ENCODE measurements around the gene FIBP. TPM values are rescaled to one million over a fixed set of nuclear protein-coding genes. Genes with fewer than 3 reads are reported as not detected.

Gene FIBP
- total RNA-seq, 1 donor = 144 TPM

GRCh38 chr11:65891219-65892136 is 3.2 kb upstream of the FIBP start:
- peak overlapping the region; percentile 63 for H3K4me3 ChIP-seq (ENCODE audit: low read depth, low read length)
- DNase-seq (ENCODE audit: low read depth) = no peak
- TF ChIP-seq CTCF (IDR thresholded peaks at IDR 0.05; ENCODE audit: insufficient read depth, low read depth, low read length) = peak; percentile 27

- H3K4me3 ChIP-seq (ENCODE audit: low read depth, low read length) = peak within 1 kb of the TSS; percentile 63
- peak; percentile 8 for TF ChIP-seq CTCF (IDR thresholded peaks at IDR 0.05; ENCODE audit: insufficient read depth, low read depth, low read length)
- peak; percentile 97 for DNase-seq (ENCODE audit: low read depth)
Observed at GRCh38 chr11:65890324-65891218, 2.3 kb upstream of the FIBP start, which contains the start of gene CCDC85B. TSS of gene CCDC85B (plus strand) at chr11:65890673. CDS start at chr11:65890784, 111 bp downstream.

- TF ChIP-seq CTCF (IDR thresholded peaks at IDR 0.05; ENCODE audit: insufficient read depth, low read depth, low read length) = no peak
- no peak for DNase-seq (ENCODE audit: low read depth)
- H3K4me3 ChIP-seq (ENCODE audit: low read depth, low read length) = peak overlapping the region; percentile 73
Observed at GRCh38 chr11:65887723-65888162, 528 bp downstream of the FIBP start.

GRCh38 chr11:65886826-65887722 is 1.2 kb downstream of the FIBP start:
- peak overlapping the region; percentile 73 for H3K4me3 ChIP-seq (ENCODE audit: low read depth, low read length)
- no peak for TF ChIP-seq CTCF (IDR thresholded peaks at IDR 0.05; ENCODE audit: insufficient read depth, low read depth, low read length)
- DNase-seq (ENCODE audit: low read depth) = no peak

GRCh38 chr11:65885808-65886536 is 2.3 kb downstream of the FIBP start:
- DNase-seq (ENCODE audit: low read depth) = no peak
- TF ChIP-seq CTCF (IDR thresholded peaks at IDR 0.05; ENCODE audit: insufficient read depth, low read depth, low read length) = no peak
- no peak overlapping the region for H3K4me3 ChIP-seq (ENCODE audit: low read depth, low read length)

Measured in fibroblast of villous mesenchyme (primary cell).